OCI-M2 (cell line): Measurements from ENCODE around the gene EVA1B.

Experiments
- DNase-seq: peaks from one replicate; lab custom pipeline; 2025; ENCODE audit not compliant: unreplicated experiment; lab: John Stamatoyannopoulos, UW

Gene EVA1B

DNA sequence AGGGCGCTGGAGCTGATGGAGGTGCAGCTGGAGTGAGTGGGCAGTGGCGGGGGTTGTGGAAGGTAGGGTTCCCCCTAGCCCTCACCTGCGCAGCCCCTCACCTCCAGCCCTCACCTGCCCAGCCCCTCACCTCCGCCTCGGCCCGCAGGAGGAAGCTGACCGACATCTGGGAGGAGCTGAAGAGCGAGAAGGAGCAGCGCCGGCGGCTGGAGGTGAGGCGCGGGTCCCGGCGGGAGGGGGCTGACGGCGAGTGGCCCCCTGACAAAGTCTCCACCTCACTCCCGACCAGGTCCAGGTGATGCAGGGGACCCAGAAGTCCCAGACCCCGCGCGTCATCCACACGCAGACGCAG lies 2.7 kb downstream of the EVA1B start:
- no peak for DNase-seq

DNA sequence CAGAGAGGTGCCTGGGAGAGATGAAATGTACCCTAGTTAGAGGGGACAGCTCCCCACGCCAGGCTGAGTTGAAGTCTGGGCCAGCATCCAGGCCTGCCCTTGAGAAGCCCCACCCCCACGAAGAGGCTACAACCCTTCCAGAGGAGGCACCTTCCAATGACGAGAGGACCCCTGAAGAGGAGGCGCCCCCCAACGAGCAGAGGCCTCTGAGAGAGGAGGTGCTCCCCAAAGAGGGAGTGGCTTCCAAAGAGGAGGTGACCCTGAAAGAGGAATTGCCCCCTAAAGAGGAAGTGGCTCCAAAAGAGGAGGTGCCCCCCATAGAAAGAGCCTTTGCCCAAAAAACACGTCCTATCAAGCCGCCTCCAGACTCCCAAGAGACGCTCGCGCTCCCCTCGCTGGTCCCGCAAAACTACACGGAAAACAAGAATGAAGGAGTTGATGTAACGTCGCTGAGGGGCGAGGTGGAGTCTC lies 3.1 kb downstream of the EVA1B start:
- DNase-seq, result no peak

DNA sequence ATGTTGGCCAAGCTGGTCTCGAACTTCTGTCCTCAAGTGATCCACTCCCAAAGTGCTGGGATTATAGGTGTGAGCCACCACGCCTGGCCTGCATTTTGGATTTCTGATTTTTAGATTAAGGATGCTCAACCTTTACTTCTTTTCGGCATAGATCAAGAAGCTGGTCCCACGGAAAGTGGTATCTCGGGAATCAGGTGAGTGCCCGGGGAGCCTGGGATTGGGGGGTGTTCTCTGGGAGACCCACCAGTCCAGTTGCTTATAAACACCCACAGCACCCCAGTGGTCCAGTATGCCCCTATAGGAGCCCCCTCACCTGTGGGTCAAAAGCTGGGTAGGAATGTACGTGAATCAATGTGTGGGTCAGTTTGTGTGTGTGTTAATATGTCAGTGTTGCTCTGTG lies 14.0 kb downstream of the EVA1B start:
- no peak for DNase-seq

DNA sequence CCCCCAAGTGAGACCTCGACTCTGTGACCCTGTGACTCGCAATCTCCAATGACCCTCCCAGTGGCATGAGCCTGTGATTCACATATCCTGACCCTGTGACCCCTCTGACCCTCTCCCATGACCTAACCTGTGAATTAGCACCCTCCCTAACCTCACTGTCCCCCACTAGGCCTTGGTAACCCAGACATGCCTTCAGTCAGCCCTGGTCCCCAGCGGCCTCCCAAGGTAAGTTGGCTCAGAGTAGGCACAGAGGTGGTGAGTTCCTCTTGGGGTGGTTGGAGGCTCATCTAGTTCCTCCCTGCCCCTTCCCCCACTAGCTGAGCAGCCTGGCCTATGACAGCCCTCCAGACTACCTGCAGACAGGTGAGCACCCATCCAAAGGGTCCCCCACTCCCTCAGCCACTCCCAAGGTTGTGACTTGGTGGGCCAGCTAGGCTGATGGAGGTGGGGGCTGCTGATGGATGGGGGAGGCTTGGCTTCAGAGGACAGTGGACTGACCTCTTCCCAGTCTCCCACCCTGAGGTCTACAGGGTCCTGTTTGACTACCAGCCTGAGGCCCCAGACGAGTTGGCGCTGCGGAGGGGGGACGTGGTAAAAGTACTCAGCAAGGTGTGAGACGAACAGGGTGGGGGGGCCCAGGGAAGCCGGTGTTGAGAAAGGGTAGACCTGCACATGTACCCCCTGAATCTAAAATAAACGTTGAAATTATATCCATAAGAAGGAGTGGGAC lies 15.7 kb downstream of the EVA1B start:
- no peak for DNase-seq

DNA sequence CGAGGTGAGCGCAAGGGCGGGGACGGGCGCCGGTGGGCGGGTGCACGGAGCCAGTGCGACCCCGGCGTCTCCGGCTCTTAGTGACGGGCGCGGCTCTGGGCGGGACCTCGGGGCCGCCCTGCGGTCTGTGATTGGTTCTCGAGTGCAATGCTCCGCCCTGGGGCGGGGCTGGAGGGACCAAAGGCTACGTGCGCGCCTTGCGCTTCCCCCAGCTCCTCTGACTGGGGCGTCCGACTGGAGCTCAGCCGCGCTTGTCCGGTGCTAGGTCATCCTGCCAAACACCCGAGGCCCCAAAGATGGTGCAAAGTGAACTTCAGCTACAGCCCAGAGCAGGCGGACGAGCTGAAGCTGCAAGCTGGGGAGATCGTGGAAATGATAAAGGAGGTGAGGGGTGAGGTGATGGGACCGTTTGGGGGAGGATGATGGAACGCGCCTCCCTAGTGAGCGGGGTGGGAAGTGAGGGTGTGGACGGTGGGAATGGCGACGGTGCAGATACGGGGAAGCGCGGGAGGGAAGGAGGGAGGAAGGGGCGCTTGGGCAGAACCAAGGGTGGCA lies 16.5 kb downstream of the EVA1B start:
- no peak for DNase-seq

DNA sequence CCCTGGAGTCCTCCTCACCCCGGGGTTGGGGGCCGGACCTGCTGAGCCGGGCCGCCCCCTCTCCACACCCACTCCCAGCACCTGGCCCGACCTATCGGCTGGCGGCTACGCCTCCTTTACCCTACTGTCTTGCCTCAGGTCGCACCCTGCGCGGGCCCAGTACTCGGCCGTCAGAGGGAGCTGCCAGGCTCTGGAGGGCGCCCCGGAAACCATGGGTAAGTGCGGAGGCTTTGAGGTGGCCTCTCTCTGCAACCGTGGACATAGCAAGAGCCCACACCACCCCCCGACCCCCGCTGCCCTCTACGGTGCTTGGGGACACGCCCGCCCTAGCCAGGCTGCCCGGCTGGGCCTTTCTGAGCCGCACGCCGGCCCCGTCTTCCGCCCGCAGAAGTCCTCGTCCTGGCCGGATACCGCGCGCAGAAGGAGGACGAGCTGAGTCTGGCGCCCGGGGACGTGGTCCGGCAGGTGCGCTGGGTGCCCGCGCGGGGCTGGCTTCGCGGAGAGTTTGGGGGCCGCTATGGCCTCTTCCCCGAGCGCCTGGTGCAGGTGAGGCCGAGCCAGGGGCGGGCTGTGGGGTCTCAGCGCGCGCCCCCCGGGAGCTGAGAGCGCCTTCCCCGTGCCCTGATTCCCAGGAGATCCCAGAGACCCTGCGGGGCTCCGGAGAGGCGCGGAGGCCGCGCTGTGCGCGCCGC lies 17.1 kb downstream of the EVA1B start, which contains the start of gene SH3D21:
TSS of gene SH3D21 (plus strand) at position 159 of the 692 bp plus-strand sequence. CDS start at position 212, 53 bp downstream.
- no peak for DNase-seq

DNA sequence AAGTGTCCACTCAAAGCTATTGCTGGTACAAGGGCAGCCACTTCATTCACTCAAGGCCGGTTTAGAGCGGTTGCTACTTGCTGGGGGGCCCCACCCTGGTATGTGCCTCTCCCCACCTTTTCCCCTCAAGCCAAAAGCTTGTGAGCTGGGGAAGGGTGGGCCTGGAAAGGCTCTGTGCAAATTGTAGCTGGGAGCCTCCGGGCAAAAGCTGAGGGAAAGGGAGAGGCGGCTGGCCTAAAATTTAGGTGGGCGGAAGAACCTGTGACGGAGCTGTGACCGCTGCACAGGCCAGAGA lies 17.6 kb downstream of the EVA1B start:
- no peak for DNase-seq

DNA sequence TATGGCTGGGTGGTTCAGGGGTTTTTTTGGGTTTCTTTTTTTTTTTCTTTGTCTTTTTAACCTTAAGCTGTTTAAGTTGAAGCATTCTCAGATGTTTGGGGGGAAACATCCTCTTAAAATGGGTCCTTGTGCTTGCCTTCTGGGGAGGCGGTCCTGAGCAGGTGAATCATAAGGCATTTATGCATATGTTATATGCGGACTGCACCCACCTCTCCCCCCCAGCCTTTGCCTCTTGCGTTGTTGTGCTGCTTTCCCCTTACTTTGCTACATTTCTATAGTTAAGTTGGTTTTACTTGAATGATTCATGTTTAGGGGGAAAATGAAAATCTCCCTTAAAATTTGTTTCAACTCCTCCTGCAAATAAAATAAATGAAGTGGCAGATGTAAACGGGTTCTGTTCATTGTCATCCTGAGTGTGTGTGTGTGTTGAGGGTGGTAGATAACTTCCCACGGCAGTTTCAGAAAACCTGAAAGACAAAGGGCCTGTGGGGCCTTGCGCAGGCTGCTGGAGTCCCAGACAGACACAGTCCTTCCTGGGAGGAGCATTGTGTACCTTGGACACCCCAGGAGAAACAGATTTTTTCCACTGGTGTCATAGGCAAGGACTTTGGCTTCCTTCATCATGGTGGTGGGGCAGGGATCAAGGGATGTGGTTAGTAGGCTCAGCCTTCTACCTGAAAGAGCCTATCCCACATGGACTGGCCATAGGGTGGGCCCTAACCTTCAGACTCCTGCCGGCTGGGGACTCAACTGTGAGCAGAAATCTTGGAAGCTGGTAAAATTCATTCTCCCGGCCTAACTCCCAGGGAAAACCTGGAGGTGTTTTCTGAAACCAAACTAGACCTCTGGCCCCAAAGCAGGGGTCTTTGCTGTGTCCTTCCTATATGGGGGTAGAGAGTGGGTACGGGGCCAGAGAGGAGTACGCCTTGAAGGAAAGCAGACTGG lies 18.2 kb downstream of the EVA1B start:
- DNase-seq, result no peak

DNA sequence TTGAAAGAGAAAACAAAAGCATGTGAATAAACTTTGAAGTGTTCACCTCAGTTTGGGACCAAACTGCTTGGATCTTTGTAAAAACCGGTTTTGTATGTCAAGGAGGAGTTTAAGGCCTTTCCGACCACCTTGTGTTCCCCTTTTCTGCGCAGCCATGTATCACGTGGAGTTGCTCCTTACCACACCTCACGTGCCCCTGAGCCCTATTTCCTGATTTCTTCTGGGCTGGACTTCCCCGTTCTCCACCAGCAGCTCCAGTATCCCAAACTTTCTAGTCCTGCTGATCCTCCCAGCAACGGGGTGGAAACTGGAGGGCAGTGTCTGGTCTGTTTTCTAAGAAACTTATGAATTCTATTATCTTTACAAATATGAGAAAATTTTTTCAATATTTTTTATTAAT lies 18.9 kb downstream of the EVA1B start:
- no peak for DNase-seq

DNA sequence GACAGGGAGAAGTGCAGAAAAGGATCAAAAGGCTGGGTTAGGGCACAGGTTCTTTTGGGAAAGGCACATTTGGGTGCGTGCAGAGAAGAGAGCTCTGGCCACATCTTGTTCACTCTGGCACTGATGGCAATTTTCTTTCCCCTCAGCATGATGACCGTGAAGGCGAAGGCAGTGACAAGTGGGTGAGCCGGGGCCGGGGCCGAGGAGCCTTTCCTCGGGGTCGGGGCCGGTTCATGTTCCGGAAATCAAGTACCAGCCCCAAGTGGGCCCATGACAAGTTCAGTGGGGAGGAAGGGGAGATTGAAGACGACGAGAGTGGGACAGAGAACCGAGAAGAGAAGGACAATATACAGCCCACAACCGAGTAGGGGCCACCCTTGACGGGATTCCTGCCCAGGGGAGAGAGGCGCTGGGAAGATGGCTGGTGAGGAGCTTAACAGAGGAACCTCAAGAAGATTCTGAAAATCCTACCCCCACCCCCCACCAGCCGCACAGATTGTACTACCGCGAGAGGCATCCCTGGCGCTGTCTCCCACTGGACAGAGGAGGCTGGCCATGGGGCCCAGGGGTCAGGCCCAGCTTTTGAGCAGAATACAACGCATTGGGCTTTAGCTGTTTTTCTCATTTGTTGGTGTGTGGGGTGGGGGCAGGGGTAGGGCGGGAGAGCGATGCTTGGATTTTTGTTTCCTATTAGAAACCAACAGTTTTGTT lies 19.6 kb downstream of the EVA1B start:
- no peak for DNase-seq

DNA sequence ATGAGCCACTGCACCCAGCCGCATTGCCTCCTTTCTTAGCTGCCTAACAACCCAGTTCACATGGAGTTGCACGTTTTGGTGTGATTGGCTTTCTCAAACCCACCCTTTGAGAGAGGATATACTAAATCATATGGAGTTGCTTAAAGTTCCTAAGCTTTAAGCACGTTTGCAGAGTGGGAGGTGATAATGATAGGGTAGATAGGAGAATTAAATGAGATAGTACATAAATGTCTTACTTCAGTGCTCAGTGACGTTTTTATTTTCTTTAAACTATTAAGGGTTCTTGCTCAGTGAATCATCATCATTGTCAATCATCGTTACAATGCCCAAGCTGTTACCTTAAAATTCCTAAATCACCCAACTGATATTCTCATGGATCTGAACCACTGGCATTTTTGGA lies 20.2 kb downstream of the EVA1B start:
- no peak for DNase-seq

DNA sequence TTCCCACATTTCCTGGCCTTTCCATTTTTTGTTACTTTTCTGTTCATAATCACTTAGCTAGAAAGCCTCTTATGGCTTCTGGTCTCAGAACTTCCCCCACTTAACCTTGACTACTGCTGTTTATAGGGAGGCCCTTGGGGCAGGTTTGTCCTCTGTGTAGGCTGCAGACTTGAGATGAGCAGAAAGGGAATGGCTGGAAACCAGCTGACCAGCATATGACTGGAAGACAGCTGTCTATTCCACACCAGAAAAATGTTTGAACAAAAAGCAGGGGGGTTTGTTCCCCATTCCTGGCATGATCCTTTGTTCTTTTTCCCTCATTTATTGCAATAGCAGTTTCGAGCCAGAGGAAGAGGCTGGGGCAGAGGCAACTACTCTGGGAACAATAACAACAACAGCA lies 22.2 kb downstream of the EVA1B start:
- DNase-seq, result no peak

DNA sequence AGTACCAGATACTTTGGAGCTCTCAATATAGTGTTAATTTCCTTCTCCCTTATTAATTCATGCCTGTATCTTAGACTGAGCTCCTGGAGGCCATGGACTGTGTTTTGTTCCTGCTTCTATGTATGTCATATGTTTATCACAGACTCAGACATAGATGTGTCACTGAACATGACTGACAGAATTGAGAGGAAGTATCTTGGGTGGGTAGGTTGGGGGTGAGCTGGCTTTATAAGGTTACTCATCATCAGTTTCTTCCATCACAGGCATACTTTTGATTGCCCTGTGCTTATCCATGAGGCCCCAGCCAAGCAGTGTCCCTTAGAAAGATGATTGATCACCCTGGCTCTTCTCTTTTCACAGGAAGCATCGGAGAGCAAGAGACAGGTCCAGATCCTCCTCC lies 22.9 kb downstream of the EVA1B start:
- DNase-seq, result no peak

DNA sequence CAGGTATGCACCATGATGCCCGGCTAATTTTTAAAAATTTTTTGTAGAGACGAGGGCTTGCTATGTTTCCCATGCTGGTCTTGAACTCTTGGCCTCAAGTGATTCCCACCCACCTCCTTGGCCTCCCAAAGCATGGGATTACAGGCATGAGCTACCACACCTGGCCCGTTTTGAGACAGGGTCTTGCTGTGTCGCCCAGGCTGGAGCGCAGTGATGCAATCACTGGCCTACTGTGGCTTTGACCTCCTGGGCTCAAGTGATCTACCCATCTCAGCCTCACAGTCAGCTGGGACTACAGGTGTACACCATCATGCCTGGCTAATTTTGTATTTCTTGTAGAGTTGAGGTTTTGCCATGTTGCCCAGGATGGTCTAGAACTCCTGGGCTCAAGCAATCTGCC lies 24.8 kb downstream of the EVA1B start:
- no peak for DNase-seq

DNA sequence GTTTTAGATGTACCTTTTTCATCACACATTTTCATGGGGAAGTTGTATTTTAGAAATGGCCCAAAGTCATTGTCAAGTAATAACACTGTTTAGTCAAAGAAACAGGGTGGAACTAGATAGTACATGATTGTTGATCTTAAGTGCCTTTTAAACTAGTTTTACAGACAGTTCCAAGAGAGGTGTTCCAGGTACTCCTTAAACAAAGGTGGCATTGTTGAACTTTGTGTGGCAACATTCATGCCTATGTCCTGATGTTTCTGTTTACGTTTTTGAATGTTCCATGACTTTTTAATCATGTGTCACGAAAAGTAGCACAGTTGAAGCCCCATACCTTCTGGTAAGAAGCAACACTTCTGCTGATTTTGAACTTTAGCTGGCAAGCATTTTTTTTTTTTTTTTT lies 26.4 kb downstream of the EVA1B start:
- DNase-seq, result no peak

DNA sequence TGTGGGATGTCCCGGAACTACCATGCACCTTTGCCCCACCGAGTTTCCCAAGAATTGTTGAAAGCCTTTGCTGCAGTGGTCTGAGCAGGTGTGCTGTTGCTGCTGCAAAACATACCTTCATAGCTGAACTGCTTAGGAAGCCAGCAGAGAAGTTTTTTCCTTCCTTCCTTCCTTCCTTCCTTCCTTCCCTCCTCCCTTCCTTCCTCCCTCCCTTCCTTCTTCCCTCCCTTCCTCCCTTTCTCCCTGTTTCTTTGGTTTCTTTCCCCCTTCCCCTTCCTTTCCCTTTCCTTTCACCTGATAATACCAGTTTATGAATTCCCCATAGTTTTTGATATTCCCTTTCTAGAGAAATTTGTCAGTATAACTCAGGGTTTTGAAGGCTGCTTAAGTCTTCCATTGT lies 28.1 kb downstream of the EVA1B start:
- DNase-seq, result no peak

DNA sequence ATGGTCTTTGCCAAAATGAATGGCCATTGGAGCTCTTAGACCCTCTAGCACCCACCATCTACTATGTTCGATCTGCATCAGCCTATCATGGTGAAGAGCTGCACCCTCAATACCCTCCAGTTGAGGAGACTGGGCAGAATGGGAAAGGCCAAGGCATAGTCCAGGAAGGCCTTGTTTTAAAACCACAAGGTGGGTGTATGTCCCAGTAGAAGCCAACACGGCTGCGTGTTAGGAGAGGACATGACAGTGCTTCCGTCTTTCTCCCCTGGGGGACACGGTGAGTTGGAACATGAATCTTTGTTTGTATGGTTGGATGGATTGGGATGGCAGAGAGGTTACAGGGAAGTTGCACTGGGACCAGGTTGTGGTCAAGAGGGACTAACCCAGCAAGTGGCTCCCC lies 35.9 kb downstream of the EVA1B start:
- DNase-seq, result no peak

DNA sequence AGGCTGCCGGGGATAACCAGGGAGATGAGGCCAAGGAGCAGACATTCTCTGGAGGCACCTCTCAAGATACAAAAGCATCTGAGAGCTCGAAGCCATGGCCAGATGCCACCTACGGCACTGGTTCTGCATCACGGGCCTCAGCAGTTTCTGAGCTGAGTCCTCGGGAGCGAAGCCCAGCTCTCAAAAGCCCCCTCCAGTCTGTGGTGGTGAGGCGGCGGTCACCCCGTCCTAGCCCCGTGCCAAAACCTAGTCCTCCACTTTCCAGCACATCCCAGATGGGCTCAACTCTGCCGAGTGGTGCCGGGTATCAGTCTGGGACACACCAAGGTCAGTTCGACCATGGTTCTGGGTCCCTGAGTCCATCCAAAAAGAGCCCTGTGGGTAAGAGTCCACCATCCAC lies 36.6 kb downstream of the EVA1B start:
- no peak for DNase-seq

DNA sequence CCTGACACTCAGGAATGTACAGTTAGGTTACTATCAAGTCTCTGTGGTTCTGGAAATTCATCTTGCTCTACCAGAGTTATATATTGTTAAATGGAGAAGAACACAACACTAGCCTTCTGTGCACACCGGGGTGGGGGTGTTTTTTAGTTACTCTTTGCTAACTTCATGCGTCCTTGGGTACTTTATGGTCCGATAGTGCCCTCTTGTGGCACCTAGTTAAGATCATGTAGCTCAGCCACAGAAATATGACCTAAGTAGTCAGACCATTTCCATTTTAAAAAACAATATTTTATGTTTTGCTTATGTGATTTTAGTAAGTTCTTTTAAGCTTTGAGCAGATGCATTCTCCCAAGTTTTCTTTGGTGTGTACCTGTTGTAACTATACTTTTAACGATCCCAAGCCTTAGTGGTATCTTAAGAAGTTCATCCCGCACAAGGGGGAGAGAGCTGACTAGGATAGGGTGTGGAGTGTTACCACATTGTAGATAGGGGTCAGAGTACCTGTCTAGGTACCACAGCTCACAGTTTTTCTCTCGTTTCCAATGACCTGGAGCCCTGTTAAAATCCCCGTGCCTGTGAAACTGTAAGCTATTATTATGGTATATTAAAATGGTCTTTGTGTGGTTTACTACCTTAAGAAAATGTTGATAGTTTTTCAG lies 37.9 kb downstream of the EVA1B start:
- no peak for DNase-seq

DNA sequence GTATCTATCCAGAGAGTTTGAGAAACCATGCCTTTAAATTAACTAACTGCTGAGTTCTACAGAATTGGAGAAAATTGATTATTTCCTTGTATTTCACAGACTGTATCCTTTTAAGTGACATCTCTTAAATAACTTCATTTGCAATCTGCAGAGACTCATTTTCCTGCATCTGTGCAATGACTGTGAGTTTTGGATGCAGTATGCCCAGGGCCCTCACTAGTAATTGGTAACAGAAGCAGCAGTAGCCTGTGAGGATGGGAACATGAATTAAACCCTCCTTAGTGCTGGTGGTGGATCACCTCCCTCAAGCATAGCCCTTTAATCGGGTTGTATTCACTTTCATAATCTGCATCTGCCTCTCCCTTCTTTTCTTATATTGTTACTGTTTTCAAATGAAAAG lies 38.9 kb downstream of the EVA1B start:
- no peak for DNase-seq
